WTC11 (cell line): ENCODE measurements around the gene SHANK1.

Experiments used
- TEAD1 ChIP-seq: sonication (generic); formaldehyde crosslinking; IDR thresholded peaks from 2 replicates; pipeline ENCODE4 v1.8.0; 2022; ENCODE audit warnings: mild to moderate bottlenecking, missing genetic modification reagents
- TF ChIP-seq, protein P1 (sequence below): sonication (generic); formaldehyde crosslinking; conservative IDR thresholded peaks from 2 replicates; pipeline ENCODE4 v1.8.1; 2023; ENCODE audit warnings: mild to moderate bottlenecking, low read depth, missing genetic modification reagents, moderate library complexity
- TF ChIP-seq, protein P2 (sequence below): fragments of 200-600 bp; IDR thresholded peaks from 2 replicates; pipeline ENCODE4 v1.8.0; 2022; ENCODE audit warnings: antibody characterized with exemption

DNA sequence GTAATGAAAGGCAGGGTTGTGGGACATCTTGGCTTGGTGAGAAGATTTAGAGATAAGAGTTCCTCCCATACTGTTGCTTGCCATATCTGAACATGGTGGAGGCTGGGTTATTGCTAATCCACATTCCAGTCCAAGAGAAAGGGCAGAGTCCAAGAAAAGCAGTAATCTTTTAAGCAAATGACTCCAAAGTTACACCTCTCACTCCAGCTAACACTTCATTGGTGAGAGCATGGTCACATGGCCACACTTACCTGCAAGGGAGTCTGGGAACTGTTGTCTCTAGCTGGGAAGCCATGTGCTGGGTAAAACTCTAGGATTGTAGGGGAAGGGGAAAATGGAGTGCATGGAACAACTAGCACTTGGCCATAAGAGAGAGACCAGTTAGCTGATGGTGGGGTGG, 64.7 kb downstream of the SHANK1 start:
- TF ChIP-seq, protein P1, sequence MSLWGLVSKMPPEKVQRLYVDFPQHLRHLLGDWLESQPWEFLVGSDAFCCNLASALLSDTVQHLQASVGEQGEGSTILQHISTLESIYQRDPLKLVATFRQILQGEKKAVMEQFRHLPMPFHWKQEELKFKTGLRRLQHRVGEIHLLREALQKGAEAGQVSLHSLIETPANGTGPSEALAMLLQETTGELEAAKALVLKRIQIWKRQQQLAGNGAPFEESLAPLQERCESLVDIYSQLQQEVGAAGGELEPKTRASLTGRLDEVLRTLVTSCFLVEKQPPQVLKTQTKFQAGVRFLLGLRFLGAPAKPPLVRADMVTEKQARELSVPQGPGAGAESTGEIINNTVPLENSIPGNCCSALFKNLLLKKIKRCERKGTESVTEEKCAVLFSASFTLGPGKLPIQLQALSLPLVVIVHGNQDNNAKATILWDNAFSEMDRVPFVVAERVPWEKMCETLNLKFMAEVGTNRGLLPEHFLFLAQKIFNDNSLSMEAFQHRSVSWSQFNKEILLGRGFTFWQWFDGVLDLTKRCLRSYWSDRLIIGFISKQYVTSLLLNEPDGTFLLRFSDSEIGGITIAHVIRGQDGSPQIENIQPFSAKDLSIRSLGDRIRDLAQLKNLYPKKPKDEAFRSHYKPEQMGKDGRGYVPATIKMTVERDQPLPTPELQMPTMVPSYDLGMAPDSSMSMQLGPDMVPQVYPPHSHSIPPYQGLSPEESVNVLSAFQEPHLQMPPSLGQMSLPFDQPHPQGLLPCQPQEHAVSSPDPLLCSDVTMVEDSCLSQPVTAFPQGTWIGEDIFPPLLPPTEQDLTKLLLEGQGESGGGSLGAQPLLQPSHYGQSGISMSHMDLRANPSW (CRISPR knock-in tag) = no peak
- TF ChIP-seq TEAD1 = no peak
- TF ChIP-seq, protein P2, sequence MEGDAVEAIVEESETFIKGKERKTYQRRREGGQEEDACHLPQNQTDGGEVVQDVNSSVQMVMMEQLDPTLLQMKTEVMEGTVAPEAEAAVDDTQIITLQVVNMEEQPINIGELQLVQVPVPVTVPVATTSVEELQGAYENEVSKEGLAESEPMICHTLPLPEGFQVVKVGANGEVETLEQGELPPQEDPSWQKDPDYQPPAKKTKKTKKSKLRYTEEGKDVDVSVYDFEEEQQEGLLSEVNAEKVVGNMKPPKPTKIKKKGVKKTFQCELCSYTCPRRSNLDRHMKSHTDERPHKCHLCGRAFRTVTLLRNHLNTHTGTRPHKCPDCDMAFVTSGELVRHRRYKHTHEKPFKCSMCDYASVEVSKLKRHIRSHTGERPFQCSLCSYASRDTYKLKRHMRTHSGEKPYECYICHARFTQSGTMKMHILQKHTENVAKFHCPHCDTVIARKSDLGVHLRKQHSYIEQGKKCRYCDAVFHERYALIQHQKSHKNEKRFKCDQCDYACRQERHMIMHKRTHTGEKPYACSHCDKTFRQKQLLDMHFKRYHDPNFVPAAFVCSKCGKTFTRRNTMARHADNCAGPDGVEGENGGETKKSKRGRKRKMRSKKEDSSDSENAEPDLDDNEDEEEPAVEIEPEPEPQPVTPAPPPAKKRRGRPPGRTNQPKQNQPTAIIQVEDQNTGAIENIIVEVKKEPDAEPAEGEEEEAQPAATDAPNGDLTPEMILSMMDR = no peak
